Fibroblast of villous mesenchyme (primary cell): ENCODE data around the gene FGF7. TPM values are rescaled to one million over a fixed set of nuclear protein-coding genes. Genes with fewer than 3 reads are reported as not detected.

Experiments used
- DNase-seq: peaks from one replicate; pipeline ENCODE4 v3.0.0-alpha.2; 2010; ENCODE audit warnings: low read depth
- H3K4me3 ChIP-seq: 2 replicates; pipeline ENCODE4 v1.5.1; 2011; ENCODE audit warnings: low read depth, mild to moderate bottlenecking, low read length
- total RNA-seq: library from RNA; depleted of rRNA; stranded (reverse); fragments of >200 nt; gene quantifications from 2 replicates; pipeline ENCODE4 v1.2.3, GENCODE V29; 2012
- TF ChIP-seq, protein P1 (sequence below): IDR thresholded peaks from 2 replicates; pipeline ENCODE4 v1.5.1; 2012; ENCODE audit warnings: low read depth, mild to moderate bottlenecking, low read length; ENCODE audit not compliant: insufficient read depth

Gene FGF7
- total RNA-seq, 1 donor = 369 TPM

DNA sequence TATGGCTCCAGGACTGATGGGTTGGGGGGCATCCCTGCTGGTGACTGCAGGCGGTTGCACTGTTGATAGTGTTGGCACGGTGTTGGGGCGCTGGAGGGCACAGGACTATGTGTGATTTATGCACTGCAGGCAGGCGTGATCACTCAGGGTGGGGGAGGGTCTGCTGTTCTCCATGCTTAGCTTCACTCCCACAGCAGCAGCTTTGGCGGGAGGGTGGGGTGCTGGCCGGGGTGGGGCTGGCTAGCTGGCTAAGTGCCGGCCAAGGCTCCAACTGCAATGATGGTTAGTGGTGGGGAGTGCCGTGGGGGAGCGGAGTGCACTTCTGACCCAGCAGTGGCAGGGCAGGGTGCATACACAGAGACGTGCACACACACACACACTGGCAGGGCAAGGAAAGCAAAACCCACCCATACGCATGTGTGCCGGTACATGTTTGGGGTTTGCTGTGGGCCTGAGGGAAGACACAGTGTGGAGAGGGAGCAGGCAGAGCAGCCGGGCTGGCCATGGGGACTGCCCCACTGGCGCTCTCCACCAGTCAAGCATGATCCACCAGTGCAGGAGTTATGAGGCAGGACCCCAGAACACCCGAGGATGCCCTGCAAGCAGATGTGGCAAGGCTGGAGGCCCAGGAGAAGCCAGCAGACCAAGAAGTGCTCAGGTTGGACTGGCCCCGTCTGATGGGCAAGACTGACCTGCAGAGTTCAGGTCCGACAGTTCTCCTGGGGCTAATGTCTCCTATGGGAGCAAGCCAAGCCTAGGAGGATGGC is 16.5 kb upstream of the FGF7 start:
- DNase-seq = no peak
- TF ChIP-seq, protein P1, sequence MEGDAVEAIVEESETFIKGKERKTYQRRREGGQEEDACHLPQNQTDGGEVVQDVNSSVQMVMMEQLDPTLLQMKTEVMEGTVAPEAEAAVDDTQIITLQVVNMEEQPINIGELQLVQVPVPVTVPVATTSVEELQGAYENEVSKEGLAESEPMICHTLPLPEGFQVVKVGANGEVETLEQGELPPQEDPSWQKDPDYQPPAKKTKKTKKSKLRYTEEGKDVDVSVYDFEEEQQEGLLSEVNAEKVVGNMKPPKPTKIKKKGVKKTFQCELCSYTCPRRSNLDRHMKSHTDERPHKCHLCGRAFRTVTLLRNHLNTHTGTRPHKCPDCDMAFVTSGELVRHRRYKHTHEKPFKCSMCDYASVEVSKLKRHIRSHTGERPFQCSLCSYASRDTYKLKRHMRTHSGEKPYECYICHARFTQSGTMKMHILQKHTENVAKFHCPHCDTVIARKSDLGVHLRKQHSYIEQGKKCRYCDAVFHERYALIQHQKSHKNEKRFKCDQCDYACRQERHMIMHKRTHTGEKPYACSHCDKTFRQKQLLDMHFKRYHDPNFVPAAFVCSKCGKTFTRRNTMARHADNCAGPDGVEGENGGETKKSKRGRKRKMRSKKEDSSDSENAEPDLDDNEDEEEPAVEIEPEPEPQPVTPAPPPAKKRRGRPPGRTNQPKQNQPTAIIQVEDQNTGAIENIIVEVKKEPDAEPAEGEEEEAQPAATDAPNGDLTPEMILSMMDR = no peak
- no peak overlapping the region for H3K4me3 ChIP-seq

DNA sequence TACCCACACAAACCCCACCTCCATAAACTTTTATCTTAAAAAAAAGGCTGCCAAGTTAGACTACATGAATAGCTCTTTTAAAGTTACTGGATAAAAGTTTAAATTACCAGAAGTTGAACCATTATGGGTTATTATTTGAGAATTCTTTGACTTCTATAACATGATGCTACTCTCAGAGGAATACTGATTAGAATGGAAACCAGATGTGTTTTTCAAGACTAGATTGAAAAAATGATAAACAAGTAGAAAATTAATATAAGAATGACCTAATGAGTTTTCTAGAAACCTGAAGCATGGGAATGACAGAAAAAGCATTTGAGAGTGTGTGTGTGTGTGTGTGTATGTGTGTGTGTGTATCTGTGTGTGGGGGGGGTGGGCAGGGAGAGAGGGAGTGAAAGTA is 12.4 kb upstream of the FGF7 start:
- DNase-seq = no peak
- H3K4me3 ChIP-seq = no peak overlapping the region
- TF ChIP-seq, protein P1 = no peak

- TF ChIP-seq, protein P1 = no peak
- DNase-seq = no peak
- H3K4me3 ChIP-seq = no peak overlapping the region
Measured at GRCh38 chr15:49412797-49413196, 10.2 kb upstream of the FGF7 start.

- no peak for DNase-seq
- TF ChIP-seq, protein P1 = no peak
- no peak overlapping the region for H3K4me3 ChIP-seq
Measured at GRCh38 chr15:49415149-49415548, 7.9 kb upstream of the FGF7 start.

DNA sequence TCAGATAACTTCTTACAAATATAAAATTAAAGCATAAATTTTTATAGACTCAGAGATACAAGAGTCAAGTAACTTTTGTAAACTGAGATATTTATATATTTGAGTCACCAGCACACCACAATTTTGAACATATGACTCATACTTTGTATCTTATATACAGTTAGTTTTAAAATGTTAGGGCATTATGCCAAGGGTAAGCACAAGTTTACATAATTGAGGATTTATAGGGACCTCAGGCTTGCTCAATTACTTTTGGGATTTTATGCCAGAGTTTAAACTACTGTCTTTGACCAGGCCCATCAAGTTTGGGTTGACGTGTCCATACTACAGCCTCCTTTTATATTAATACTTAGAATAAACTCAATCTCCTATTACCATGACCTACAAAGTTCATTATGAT is 7.4 kb upstream of the FGF7 start:
- no peak overlapping the region for H3K4me3 ChIP-seq
- peak; percentile 96 for DNase-seq
- TF ChIP-seq, protein P1 = no peak

DNA sequence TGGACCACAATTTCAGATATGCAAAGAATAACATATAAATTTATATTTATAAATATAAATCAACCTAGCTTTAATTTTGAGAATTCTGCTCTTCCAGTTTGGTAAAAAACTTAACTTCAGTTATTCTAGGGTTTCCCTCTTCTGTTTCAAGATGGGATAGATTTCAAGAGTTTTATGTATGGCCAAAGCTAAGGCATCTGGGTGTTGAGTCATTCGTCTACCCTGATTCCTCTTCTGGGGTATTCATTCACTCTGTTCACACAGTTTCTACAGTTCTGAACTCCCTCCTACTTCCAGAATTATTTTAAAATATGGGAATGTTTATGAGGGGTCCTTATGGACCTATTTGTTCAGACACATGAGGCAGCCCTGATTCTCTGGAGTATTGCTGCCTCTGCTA is 4.2 kb upstream of the FGF7 start:
- TF ChIP-seq, protein P1 = no peak
- H3K4me3 ChIP-seq = no peak overlapping the region
- no peak for DNase-seq

- no peak overlapping the region for H3K4me3 ChIP-seq
- TF ChIP-seq, protein P1 = peak; percentile 79
- peak; percentile 77 for DNase-seq
Measured at GRCh38 chr15:49421991-49422390, 1.1 kb upstream of the FGF7 start.
